GM10266 (cell line): ENCODE measurements around the gene TBK1.

ENCODE experiments used
- DNase-seq: peaks from one replicate; pipeline ENCODE4 v3.0.0; 2012; ENCODE audit errors: extremely low spot score
- TF ChIP-seq, protein P1 (sequence below): IDR thresholded peaks from 2 replicates; pipeline ENCODE4 v1.5.1; 2012; ENCODE audit warnings: mild to moderate bottlenecking, low read depth; ENCODE audit not compliant: control insufficient read depth, insufficient read depth; ENCODE audit errors: missing control alignments

The TBK1 gene

GRCh38 chr12:64451687-64452558, at the start of gene TBK1:
Gene TBK1 (plus strand): TSS chr12:64452120. CDS start chr12:64455871, 3,751 bp downstream.
- peak; percentile 91 for DNase-seq

DNA sequence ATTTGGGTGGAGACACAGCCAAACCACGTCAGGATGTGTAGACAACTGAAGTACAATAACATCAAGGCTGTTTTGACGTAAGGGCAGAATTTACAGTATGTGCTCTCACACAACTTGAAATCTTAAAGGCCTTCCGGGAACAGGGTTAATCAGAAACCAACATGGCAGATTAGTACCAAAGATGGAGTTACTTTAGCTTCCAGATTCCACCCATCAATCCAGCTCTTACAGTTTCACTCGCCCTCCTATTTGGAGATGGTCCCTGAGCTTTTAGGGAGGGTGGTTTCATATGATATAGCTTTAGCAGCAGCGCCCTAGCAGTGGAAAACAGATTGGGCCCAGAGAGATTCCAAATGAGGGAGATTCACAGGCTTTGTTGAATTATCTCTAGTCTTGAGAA, 49.7 kb upstream of the TBK1 start:
- DNase-seq, result no peak
- TF ChIP-seq, protein P1, sequence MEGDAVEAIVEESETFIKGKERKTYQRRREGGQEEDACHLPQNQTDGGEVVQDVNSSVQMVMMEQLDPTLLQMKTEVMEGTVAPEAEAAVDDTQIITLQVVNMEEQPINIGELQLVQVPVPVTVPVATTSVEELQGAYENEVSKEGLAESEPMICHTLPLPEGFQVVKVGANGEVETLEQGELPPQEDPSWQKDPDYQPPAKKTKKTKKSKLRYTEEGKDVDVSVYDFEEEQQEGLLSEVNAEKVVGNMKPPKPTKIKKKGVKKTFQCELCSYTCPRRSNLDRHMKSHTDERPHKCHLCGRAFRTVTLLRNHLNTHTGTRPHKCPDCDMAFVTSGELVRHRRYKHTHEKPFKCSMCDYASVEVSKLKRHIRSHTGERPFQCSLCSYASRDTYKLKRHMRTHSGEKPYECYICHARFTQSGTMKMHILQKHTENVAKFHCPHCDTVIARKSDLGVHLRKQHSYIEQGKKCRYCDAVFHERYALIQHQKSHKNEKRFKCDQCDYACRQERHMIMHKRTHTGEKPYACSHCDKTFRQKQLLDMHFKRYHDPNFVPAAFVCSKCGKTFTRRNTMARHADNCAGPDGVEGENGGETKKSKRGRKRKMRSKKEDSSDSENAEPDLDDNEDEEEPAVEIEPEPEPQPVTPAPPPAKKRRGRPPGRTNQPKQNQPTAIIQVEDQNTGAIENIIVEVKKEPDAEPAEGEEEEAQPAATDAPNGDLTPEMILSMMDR, result no peak

More at GRCh38 chr12:64451687-64452558, at the start of gene TBK1:
- TF ChIP-seq, protein P1, result no peak

DNA sequence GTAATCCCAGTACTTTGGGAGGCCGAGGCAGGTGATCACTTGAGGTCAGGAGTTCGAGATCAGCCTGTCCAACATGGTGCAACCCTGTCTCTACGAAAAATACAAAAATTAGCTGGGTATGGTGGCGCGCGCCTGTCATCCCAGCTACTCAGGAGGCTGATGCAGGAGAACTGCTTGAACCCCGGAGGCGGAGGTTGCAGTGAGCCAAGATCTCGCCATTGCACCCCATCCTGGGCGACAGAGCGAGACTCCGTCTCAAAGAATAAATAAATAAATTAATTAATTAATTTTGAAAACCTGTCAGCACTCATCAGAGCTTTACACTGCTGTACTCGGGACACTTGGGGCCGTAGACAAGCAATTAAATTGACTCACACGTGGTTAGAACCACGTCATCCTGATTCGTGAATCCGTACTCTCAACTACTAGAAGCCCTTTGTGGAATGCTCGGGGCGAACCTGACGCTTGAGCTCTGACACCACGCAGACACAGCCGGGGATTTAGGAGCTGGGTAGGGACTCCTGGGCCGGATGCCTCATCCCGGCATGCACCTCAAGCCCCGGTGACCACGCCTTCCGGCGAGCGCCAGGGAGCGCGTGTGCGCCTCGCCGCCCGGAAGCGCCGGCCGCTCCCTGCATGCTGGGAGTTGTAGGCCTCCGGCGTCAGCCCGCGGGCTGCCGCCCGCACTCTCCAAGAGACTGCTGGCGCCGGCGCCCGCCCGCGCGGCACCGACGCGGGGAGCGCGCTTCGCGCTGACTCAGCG, 48.0 kb upstream of the TBK1 start, which contains the start of gene XPOT:
Gene XPOT, plus strand, starts transcription at position 686 of the 763 bp plus-strand sequence. CDS start 5,644 bp downstream, outside the sequence.
- TF ChIP-seq, protein P1, result no peak
- peak; percentile 97 for DNase-seq

DNA sequence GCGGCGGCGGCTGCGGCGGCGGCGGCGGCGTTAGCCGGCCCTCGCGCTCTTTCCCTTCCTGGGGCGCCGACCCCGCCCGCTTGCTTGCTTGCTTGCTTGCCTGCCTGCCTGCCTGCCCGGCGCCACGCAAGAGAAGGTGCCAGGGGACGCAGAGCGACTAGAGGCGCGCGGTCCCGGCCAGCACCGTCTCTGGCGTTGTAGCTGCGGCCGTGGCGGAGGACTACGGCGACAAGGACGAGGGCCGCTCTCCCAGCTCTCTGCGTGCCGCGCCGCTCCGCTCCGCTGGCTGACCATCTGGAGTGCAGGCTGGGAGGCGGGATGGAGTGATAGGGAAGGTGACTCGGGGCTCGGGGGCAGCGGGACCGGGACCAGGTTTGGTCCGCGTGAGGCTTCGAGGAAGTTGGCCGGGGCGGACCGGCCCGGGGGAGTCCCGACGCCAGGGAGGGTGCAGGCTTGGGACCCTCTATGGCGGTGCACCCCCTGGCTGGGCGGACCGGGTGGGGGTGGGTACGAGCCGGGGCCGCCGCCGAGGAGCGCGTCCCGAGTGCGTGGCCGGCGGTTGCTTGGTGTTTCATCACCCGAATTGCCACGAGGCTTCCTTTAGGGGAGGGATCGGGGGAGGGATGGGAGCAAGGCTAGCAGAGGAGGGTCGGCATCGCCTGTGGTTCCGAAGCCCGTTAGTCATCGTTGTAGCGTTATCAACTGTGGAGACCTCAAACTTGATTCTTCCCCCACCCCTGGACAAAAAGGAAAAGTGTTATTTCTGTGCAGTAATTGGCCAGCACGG, 47.3 kb upstream of the TBK1 start:
- DNase-seq, result peak; percentile 64
- TF ChIP-seq, protein P1, result no peak

GRCh38 chr12:64407342-64408223, 44.3 kb upstream of the TBK1 start:
- TF ChIP-seq, protein P1, result no peak

DNA sequence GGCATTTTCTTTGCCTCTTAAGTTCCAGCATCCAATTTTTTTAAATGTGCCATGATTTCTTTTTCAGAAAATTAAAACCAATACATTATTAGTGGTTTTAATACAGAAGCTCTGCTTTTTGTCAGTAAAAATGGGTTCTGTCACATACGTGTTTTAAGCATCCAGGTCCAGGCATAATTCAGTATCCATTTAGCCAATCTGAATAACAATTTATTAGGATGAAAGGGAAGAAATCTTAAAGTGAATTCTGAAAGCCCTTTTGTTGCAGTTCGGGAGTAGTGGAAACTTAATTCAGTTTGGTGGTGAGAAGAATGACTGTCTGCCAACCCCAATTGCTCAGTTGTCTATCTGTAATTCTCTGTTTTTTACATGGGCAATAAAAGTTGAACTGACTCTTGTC, 40.5 kb upstream of the TBK1 start:
- DNase-seq, result no peak
- TF ChIP-seq, protein P1, result no peak

More at GRCh38 chr12:64407342-64408223, 44.3 kb upstream of the TBK1 start:
- DNase-seq, result no peak
